Bone marrow (tissue), 2 donors: ENCODE data around the gene STIM2.
"Not testable (repeated sequence)": the region's sequence is repeated elsewhere in the genome, so short reads cannot be mapped to it uniquely, and the experiment has no call there.

Experiments
- DNase-seq, 2 donors: peaks; one replicate each; lab custom pipeline; 2025; lab: John Stamatoyannopoulos, UW

Gene STIM2

DNA sequence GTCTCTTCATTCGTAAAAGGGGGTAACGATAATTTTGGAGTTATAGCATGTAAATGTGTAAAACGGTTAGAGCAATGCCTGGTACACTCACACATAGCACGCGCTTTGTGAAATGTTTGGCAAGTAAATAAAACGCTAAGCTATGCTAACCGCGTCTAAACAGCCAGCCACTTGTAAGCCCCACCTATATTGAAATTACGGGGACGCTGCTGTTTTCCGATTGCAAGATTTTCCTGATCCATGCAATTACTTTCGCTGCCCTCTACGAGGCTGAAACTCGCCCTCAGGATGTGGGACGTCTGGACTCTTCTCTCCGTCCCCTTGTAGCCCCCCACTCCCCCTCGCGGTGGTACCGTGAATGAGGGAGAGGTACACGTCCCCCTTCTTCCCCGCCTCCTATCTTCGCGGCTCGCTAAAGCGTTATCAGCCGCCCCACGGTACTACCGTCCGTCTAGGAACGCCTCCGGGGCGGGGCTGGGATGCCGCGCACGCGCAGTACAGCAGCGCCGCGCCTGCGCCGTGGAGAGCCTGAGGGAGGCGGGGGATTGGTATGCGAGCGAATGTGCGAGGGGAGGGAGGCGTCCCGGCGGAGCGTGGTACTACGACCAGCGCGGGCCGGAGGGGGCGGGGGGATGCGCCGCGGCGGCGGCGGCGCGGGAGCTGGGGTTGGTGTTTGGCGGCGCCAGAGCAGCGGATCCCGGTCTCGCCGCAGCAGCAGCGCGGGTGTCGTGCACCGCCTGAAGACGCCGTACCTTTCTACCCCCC, at the start of gene STIM2:
Gene STIM2, plus strand, starts transcription at position 685 of the 765 bp plus-strand sequence.
- peak; percentile 90 to 92 for DNase-seq

DNA sequence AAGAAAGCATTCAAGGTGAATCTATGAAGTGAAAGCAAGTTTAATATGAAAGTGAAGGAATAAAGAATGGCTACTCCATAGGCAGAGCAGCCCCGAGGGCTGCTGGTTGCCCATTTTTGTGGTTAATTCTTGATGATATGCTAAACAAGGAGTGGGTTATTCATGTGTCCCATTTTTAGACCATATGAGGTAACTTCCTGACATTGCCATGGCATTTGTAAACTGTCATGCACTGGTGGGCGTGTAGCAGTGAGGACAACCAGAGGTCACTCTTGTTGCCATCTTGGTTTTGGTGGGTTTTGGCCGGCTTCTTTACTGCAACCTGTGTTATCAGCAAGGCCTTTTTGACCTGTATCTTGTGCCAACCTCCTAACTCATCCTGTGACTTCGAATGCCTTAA, 49.1 kb upstream of the STIM2 start:
- not testable (repeated sequence) for DNase-seq

DNA sequence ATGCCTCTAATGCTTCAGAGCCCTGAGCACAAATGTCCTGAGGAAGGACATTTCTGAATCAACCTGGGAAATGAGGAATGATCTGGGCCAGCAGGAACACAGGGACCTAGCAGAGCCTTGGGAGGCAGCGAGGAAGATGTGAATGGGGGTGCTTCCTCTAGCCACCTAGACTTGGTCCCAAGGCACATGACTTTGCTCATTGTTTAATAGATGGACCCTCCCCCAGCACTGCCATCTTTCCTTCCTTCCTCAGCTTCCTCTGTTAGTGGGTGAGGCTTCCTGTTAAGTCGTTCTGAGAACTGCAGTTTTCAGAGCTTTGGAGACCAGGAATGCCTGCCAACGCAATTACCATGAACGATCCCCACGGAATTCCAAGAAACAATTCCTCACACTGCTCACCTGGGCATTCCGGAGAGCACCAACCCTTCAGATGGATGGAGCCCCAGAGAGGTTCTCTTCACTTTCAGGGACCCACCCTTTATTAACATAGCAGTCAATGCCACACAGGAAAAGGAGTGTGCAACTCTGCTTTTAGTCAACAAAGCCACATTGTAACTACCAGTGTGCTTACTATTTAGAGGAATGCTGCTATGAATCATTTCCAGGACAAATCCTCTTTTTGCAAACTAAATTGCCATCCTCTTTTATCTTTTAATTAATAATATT, 48.5 kb upstream of the STIM2 start:
- DNase-seq, result no peak

DNA sequence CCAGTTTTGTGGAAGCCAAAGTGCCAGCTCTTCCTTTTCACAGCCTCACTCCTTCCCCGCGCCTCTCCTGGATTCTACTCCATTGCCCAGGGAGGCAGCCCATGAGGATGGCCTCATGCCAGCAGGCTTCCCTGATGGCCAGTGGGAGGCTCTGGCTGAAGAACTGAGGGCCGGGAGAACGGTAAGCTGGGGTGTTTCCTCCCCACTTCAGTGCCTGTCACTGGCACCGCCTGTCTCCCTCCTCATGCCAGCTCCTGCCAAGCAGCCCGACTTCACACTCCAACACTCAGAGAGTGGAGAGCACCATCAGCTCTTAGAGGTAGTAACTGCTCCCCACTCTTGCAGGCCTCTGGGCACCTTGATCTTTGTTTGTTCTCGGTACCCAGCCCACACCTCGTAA, 46.9 kb upstream of the STIM2 start:
- DNase-seq, result no peak

DNA sequence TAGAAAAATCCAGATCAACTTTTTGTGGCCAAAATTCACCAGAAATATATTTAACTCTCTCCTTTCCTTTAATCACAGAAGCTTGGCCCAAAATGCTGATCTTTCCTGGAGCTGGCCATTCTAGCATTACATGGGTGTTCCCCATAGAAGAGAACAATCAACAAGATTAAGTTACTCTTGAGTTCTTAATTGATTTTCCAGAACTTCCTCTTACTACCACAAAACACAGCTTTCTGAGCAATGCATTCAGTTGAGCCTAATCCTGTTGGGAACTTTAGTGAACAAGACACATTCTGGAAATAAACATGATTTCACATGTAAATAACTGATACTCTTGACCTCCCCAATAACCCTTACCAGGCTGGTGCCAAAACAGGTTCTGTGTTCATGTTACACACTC, 45.4 kb upstream of the STIM2 start:
- DNase-seq, result no peak

DNA sequence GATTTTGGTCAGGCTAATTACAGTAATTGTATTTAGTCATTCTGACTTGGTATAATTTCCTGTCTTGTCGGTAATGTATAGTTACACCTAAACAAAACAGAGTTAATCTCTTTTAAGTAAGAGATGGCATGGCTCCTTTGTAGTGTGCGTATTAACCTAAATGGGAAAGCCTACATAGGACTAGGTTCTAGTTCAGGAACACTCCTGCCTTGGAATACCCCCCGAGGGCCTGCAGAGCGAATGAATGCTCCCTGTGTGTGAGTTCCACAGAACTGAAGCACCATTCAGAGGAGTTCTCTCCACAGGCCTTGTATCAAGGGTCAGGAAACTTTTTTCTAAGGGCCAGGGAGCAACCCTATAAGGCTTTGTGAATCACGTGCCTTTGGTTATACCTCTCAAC, 44.9 kb upstream of the STIM2 start:
- no peak for DNase-seq

DNA sequence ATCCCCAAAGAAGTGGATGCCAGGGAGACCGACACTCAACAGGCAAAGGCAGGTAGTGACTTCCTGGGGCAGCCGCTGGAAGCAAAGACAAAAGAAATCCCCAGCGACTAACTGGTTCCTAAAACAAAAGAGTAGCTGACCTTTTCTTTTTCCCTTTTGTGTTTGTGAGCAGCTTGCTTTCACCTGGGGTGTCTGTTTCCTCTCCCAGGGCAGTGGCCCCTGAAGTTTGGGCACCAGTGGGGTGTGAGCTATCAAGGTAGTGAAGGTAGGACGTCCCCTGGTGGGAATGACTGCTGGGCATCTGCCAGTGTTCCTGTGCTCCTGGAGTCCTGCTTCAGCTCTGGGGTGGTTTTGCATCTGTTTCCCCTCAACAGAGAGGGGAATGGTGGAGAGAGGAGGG, 41.6 kb upstream of the STIM2 start:
- DNase-seq, result no peak

DNA sequence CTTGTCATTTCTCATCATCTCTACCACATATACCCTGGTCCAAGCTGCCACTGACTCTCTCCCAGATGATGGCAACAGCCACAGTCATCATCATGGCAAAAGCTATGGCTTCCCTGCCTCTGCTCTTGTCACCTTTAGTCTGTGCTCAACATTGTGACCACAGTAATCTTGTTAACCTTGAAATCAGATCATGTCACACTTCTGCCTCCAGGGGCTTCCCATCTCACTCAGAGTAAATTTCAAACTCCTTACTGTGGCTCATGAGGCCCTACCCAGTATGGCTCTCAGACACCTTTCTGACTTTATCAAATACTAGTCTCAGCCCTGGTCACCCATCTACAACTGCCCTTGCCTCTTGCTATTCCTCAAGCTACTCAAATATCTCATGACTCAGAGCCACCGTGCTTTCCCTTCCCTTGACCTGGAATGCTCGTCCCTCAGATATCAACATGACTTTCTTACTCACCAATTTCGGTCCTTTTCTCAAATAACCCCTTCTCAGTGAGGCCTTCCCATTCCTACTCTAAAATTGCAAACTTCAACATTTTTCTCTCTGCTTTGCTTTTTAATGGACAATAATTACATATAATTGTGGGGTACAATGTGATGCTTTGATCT, 41.1 kb upstream of the STIM2 start:
- no peak for DNase-seq

DNA sequence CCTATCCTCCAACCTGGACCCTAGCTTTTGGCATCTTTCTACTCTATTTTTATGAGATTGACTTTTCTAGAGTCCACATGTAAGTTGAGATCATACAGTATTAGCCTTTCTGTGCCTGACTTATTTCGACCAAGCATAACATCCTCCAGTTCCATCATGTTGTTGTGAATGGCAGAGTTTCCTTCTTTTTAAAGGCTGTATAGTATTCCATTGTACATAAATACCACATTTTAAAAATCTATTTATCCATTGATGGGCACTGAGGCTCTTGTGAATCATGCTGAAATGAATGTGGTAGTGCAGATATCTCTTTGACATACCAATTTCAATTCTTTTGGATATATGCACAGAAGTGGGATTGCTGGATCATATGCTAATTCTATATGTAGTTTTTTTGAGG, 40.3 kb upstream of the STIM2 start:
- DNase-seq, result no peak

DNA sequence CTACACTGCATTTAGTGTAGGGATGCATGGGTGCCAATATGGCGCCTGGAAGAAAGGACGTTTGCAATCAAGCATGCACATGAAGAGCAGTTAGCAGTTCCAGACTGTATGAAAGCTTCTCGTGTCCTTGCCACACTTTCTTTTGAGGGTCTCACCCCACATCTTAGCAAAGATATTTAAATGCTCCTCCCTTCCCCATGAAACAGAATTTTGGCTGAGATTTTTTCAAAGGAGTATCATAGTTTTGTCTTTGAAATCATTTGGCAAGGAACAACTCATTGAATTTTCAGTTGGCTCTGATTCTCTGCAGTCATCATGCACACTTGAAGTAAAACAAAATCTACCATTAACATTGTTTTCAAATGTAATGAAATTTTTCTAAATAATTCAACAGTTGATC, 39.6 kb upstream of the STIM2 start:
- DNase-seq, result no peak

DNA sequence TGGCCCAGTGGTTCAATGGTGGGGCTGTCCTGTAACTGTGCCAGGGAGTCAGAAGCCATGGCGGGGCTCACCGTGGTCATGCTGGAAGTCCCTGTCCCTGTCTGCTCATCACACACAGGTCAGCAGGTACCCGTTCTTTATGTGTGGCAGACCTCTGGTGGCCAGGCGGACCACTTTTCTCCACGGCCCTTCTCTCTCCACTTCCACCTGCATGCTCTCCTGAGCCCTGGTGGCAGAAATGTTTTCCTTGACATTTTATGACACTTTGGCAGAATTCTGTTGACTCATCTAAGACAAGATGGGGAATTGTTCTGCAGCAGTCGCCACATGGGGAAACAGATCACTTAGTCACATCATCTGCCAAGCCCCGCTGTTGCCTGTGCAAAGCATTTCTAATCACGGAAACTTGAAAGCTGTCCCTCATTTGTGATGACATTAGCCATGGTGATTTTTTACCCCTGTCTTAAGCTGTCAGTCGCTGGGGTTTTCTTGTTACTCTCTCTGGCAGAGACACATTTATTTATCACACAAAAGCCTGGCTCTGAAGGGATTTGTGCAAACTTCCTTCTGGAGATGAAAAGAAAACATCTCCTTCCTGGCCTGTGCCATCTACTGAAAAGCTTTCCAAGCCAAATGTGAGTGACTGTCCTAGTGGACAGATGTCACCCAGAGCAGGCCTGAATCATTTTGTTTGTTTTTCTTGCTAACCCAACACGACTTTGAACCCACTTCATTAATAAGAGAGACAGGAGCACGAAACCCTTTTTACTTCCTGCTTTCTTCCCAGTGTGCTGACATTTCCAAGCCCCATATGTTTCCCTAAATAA, 38.8 kb upstream of the STIM2 start:
- no peak for DNase-seq

DNA sequence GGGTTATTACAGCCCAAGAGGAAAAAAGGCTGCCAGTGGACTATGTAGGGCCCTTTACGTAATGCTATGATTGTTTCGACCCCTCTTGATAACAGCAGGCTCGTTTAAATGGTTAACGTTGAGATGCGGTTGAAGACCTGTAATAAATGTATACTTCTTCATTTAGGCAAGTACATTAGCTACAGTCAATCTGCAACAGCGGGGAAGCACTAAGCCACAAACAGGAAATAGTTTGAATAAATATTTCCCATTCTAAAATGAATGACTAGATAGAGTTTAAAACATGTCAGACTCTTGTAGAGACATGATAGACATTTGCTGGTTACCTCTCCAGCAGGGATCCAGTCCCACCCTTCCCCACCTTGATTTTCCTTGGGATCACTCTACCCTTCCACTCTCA, 38.1 kb upstream of the STIM2 start:
- peak in 1 of 2 donors; percentile 29 for DNase-seq

DNA sequence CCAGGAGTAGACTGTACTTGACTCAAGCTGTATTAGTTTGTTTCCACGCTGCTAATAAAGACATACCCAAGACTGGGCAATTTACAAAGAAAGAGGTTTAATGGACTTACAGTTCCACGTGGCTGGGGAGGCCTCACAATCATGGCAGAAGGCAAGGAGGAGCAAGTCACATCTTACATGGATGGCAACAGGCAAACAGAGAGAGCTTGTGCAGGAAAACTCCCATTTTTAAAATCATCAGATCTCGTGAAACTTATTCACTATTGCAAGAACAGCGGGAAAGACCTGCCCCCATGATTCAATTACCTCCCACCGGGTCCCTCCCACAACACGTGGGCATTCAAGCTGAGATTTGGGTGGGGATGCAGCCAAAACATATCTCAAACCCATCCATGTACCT, 37.7 kb upstream of the STIM2 start:
- DNase-seq, result not testable (repeated sequence)

DNA sequence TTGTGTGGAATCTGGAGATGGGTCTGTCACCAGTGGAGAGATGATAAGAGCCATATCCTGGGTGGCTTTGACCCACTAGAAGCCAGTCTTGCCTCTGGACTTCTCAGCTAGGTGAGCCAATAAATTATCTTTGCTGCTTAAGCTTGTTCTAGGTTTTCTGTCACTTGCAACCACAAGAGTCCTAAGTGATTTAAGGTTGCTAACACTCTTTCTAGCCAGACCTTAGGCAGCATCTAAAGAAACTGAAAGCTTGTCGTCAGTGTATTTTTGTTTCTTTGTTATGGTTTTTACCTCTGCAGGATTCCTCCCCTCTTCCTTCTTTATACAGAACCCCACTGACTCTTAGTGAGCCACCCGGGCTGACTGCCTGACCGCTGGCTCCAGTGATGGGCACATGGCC, 37.1 kb upstream of the STIM2 start:
- DNase-seq, result no peak

DNA sequence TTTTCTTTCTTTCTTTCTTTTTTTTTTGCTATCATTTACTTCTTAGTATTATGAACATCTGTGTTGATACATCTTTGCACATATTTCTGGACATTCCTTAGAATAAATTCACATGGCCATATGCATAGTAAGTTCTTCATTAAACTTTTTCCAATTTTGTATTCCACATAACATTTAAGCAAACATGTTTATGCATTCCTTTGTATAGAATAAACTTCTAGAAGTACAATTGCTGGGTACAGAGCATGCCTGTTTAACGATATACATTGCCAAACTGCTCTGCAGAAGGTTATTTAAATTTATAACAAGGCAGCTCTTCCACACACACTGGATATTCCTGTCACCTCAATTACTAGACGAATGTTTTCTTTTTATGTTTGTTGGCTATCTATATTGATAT, 36.0 kb upstream of the STIM2 start:
- no peak for DNase-seq

DNA sequence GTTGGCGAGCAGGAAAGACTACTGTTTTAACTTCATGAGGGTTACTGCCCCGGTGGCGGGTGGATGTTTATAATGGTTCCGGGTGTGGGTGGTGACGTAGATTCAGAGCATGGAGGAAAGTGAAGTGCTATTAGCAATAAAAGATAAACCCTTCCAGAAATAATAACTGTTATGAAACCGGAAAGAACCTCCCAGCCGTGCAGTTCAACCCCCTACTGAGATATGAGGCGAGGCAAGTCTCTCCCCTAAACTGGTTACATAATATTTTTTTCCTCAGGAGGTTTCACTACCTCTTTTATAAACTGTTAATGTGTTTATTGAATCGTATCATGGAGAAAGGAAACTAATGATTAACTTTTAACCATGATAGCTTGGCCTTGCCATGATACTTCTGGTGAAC, 33.9 kb upstream of the STIM2 start:
- no peak for DNase-seq

DNA sequence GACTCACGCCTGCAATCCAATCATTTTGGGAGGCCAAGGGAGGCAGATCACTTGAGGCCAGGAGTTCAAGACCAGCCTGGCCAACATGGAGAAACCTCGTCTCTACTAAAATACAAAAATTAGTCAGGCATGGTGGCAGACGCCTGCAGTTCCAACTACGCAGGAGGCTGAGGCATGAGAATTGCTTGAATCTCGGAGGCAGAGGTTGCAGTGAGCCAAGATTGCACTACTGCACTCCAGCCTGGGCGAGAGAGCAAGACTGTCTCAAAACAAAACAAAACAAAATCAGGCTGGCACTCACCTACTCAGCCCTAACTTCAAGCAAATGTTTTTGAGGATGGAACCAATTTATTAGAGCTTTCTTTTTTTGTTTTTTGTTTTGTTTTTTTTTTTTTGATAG, 33.3 kb upstream of the STIM2 start:
- not testable (repeated sequence) for DNase-seq

DNA sequence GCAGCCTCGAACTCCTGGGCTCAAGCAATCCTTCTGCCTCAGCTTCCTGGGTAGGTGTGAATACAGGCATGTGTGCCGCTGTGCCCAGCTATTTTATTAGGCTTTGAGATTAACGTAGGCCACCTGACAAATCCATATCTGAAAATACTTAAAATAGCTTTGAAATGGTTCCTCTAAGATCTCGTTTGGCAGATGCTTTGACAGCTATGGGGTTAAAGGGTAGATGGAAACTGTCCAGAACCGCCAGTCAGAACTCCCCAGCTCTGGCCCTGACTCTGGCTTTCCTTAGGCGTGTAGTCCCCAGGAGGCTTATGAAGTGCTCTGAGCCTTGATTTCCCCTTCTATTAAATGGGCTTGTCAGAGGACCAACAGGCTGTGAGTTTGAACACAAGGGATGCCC, 32.8 kb upstream of the STIM2 start:
- no peak for DNase-seq

DNA sequence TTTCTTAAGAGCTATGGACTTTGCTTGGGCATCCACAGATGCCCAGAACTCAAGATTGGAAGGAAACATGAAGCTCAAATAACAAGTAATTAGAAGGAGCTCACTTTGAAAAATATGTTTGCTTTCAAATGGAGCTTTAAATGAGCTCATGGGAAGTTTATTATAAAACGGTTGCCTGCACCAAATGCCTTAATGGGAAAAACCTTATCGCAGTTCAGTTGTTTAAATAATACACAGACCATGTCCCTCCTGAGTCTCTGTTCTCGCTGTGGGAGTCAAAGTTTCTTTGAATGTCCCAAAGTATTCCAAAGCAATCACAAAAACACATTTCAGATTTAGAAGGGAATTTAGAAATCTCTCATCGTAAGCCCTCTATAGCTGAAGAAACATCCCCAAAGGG, 31.6 kb upstream of the STIM2 start:
- no peak for DNase-seq

DNA sequence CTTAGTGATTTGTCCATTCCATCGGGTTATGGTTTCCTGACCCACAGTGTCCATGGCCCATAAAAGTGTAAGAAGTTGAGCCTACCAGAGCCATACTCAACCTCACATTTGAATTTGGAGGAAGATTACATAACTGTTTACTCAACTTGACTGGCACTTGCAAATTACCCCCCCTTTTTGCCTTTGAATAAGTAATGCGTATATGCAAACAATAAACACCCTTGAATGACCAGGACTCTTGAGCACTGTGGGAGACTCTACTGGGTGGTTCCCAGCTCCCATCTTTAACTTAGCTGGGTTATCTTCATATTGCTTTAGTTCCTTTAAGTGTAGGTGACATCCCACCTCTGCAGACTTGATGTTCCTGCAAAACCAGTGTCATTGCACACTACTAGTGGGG, 30.6 kb upstream of the STIM2 start:
- no peak for DNase-seq

DNA sequence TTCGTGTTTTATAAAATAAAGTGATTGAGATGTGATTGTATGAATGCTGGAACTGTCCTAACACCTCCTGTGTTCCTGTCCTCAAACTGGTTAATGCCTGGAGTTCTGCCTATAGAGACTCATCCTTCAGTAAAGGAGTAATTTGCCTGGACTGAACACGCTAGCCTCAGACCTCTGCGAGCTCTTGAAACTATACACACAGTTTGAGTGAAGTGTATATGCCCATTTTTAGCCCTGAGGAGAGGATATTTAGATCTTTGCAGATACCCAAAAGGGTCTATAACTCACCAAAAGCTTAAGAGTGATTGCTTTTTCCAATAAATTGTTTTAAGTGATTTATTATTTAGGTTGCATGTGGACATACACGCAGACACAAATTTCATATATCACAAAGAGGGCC, 29.9 kb upstream of the STIM2 start:
- DNase-seq, result no peak

DNA sequence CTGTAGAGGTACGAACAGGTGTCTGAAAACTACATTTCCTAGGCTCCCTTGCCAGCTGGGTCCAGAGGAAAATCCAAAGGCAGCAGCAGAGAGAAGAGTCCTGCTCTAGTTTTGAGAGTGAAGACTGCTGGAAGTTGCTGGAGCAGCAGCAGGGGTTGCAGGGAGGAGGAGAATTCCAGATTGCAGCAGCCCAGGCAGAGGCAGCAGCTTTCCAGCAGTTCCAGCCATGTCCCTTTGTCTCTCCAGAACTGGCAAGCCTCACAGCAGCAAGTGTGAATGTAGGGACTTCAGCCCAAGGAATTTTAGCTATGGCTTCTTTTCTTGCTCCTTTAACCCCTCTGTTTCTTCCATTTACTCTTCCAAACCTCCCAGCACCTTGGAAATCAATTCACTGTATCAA, 24.1 kb upstream of the STIM2 start:
- no peak for DNase-seq
